Neural cell (in vitro differentiated cells): ENCODE data around the gene TMEM164. TPM values are rescaled to one million over a fixed set of nuclear protein-coding genes. Genes with fewer than 3 reads are reported as not detected.

Experiments
- H2AFZ ChIP-seq: fragments of 200-600, 300-800 bp; sonication (generic), shearing (Covaris generic); 2 replicates; pipeline ENCODE4 v1.6.0; 2014; ENCODE audit warnings: low read depth, mild to moderate bottlenecking, antibody characterized with exemption, low read length, moderate library complexity
- H3F3A ChIP-seq: fragments of 200-600 bp; shearing (Covaris generic); 2 replicates; pipeline ENCODE4 v1.6.1; 2016; ENCODE audit warnings: mild to moderate bottlenecking, moderate library complexity, mixed read lengths, antibody characterized with exemption, low read length; ENCODE audit not compliant: insufficient read depth, poor library complexity, severe bottlenecking
- H3K27ac ChIP-seq: fragments of 200-600, 300-800 bp; sonication (generic), shearing (Covaris generic); 2 replicates; pipeline ENCODE4 v1.5.1; 2014; ENCODE audit warnings: mild to moderate bottlenecking, low read length, moderate library complexity
- H3K27me3 ChIP-seq: fragments of 300-800, 200-600 bp; sonication (generic), shearing (Covaris generic); 2 replicates; pipeline ENCODE4 v1.6.0; 2014; ENCODE audit warnings: mild to moderate bottlenecking, low read depth, low read length, moderate library complexity; ENCODE audit not compliant: insufficient read depth
- H3K36me3 ChIP-seq: fragments of 300-800, 200-600 bp; sonication (generic), shearing (Covaris generic); 2 replicates; pipeline ENCODE4 v1.5.1; 2014; ENCODE audit warnings: mild to moderate bottlenecking, antibody characterized with exemption, low read length, moderate library complexity; ENCODE audit not compliant: insufficient read depth
- H3K4me2 ChIP-seq: fragments of 300-800, 200-600 bp; sonication (generic), shearing (Covaris generic); 2 replicates; pipeline ENCODE4 v1.6.0; 2014; ENCODE audit warnings: mild to moderate bottlenecking, low read length
- H3K4me3 ChIP-seq: fragments of 300-800, 200-600 bp; sonication (generic), shearing (Covaris generic); 2 replicates; pipeline ENCODE4 v1.5.1; 2014; ENCODE audit warnings: mild to moderate bottlenecking, low read length, moderate library complexity
- H3K79me2 ChIP-seq: fragments of 200-600 bp; shearing (Covaris generic); replicated peaks from 2 replicates; pipeline ENCODE4 v1.6.0; 2014; ENCODE audit warnings: mild to moderate bottlenecking, low read length, moderate library complexity; ENCODE audit not compliant: insufficient read depth
- H3K9ac ChIP-seq: fragments of 300-800, 200-600 bp; sonication (generic), shearing (Covaris generic); 2 replicates; pipeline ENCODE4 v1.6.1; 2016; ENCODE audit warnings: mild to moderate bottlenecking, low read length, mixed read lengths
- H3K9me2 ChIP-seq: fragments of 200-600 bp; shearing (Covaris generic); 2 replicates; pipeline ENCODE4 v1.6.1; 2016; ENCODE audit warnings: mild to moderate bottlenecking, low read length, mixed read lengths; ENCODE audit not compliant: insufficient read depth
- H3K9me3 ChIP-seq: fragments of 200-600, 300-800 bp; sonication (generic), shearing (Covaris generic); 2 replicates; pipeline ENCODE4 v1.6.1; 2016; ENCODE audit warnings: mild to moderate bottlenecking, mixed run types, low read length, moderate library complexity, mixed read lengths
- H4K20me1 ChIP-seq: fragments of 200-600 bp; shearing (Covaris generic); 2 replicates; pipeline ENCODE4 v1.6.1; 2016; ENCODE audit warnings: mild to moderate bottlenecking, mixed run types; ENCODE audit not compliant: insufficient read depth
- EP300 ChIP-seq: fragments of 450-650 bp; conservative IDR thresholded peaks from 2 replicates; pipeline ENCODE4 v1.6.1; 2014; ENCODE audit warnings: antibody characterized with exemption, mild to moderate bottlenecking, moderate library complexity; ENCODE audit not compliant: poor library complexity, severe bottlenecking
- EZH2 ChIP-seq: fragments of 200-600, 300-800 bp; shearing (Covaris generic), sonication (generic); IDR thresholded peaks from 2 replicates; pipeline ENCODE4 v1.6.1; 2014; ENCODE audit warnings: antibody characterized with exemption, low read length, borderline replicate concordance, mild to moderate bottlenecking; ENCODE audit not compliant: insufficient read depth, poor library complexity, severe bottlenecking
- MXI1 ChIP-seq: fragments of 450-650 bp; conservative IDR thresholded peaks from 2 replicates; pipeline ENCODE4 v1.6.1; 2014; ENCODE audit warnings: antibody characterized with exemption, mild to moderate bottlenecking; ENCODE audit not compliant: poor library complexity, severe bottlenecking
- POLR2AphosphoS5 ChIP-seq: IDR thresholded peaks from 2 replicates; pipeline ENCODE4 v1.6.1; 2012
- RAD21 ChIP-seq: fragments of 450-650 bp; conservative IDR thresholded peaks from 2 replicates; pipeline ENCODE4 v1.6.1; 2014; ENCODE audit warnings: antibody characterized with exemption, mild to moderate bottlenecking, moderate library complexity
- SMC3 ChIP-seq: fragments of 450-650 bp; conservative IDR thresholded peaks from 2 replicates; pipeline ENCODE4 v1.6.1; 2014; ENCODE audit warnings: antibody characterized with exemption, mild to moderate bottlenecking, moderate library complexity; ENCODE audit not compliant: poor library complexity
- TAF1 ChIP-seq: IDR thresholded peaks from 2 replicates; pipeline ENCODE4 v1.6.1; 2012; ENCODE audit warnings: low read depth
- polyA plus RNA-seq: library from polyadenylated mRNA; depleted of rRNA; stranded (reverse); fragments of >200 nt; gene quantifications from 2 replicates; pipeline ENCODE4 v1.2.3, GENCODE V29; 2014
- TF ChIP-seq, protein P1 (sequence below): fragments of 450-650 bp; IDR thresholded peaks from 2 replicates; pipeline ENCODE4 v1.5.1; 2014; ENCODE audit warnings: antibody characterized with exemption, mild to moderate bottlenecking, moderate library complexity; ENCODE audit not compliant: poor library complexity, severe bottlenecking
- TF ChIP-seq, protein P2 (sequence below): IDR thresholded peaks from 2 replicates; pipeline ENCODE4 v1.6.1; 2012; ENCODE audit warnings: borderline replicate concordance

Gene TMEM164
- polyA plus RNA-seq, 1 donor from 2014 or later, result 52.8 TPM

DNA sequence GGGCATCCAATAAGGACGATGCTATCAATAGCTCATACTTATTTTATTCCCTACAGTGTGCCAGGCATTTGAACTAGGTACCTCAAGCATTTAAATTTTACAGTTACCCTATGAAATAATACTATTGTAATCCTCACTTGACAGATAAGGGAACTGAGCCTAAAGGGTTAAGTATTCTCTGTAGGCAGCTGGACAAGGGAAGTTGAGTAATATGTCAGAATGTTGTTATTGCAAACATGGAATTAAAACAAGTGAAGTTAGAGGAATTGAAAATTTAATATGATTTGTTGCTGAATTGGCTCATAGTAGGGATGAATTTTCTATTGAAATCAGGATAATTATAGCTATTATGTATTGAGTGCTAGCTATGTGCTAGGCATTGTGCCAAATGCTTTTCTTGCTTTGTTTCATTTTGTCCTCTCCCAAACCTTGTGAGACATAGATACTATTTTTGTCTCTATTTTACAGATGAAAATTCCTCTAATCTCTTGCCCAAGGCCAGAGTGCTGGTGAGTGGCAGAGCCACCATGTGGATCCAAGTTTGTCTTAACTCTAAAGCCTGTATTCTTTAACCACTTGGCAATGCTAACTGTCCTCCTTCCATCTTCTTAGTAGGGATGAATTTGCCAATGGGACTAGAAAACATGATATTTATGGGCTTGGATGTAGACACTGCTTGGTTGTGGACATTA lies 58.1 kb downstream of the TMEM164 start:
- H3F3A ChIP-seq, result no peaks in the 10 kb centered on the region
- H3K9ac ChIP-seq, result no peak overlapping the region
- H2AFZ ChIP-seq, result no peak overlapping the region

DNA sequence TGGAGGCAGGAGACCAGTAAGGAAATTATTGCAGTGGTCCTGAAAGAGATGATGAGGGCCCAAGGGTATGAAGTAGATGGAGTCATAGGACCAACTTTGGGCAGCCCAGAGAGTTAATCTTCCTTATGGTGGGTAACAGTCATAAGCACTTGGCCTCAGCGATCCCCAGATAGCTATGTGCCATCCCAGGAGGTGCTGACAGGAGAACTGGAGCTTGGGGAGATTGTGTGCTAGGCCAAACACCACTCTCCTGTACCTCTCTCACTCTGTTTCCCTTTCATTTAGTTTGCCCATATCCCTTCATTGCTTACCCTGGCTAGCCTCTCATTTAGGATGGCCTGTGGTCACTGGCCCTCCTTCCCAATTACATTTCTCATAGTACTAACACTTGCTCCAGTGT lies 60.0 kb downstream of the TMEM164 start:
- Histone ChIP-seq H4K20me1 (no peaks in the 10 kb centered on the region), H3K4me3 (no peak overlapping the region), H3K27me3 (no peaks in the 10 kb centered on the region), H2AFZ (no peak overlapping the region), H3K4me2 (no peak overlapping the region), H3K9me2 (no peaks in the 10 kb centered on the region), H3K9me3 (no peaks in the 10 kb centered on the region), H3K79me2 (no peaks in the 10 kb centered on the region), H3K36me3 (no peaks in the 10 kb centered on the region), H3K9ac (no peak overlapping the region), H3K27ac (no peak overlapping the region), H3F3A (no peaks in the 10 kb centered on the region)
- TF ChIP-seq MXI1, result no peak
- TF ChIP-seq, protein P1, sequence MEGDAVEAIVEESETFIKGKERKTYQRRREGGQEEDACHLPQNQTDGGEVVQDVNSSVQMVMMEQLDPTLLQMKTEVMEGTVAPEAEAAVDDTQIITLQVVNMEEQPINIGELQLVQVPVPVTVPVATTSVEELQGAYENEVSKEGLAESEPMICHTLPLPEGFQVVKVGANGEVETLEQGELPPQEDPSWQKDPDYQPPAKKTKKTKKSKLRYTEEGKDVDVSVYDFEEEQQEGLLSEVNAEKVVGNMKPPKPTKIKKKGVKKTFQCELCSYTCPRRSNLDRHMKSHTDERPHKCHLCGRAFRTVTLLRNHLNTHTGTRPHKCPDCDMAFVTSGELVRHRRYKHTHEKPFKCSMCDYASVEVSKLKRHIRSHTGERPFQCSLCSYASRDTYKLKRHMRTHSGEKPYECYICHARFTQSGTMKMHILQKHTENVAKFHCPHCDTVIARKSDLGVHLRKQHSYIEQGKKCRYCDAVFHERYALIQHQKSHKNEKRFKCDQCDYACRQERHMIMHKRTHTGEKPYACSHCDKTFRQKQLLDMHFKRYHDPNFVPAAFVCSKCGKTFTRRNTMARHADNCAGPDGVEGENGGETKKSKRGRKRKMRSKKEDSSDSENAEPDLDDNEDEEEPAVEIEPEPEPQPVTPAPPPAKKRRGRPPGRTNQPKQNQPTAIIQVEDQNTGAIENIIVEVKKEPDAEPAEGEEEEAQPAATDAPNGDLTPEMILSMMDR, result no peak
- no peak for TF ChIP-seq TAF1
- TF ChIP-seq EZH2, result no peak
- TF ChIP-seq POLR2AphosphoS5, result no peak
- no peak for TF ChIP-seq RAD21
- no peak for TF ChIP-seq SMC3
- TF ChIP-seq, protein P2, sequence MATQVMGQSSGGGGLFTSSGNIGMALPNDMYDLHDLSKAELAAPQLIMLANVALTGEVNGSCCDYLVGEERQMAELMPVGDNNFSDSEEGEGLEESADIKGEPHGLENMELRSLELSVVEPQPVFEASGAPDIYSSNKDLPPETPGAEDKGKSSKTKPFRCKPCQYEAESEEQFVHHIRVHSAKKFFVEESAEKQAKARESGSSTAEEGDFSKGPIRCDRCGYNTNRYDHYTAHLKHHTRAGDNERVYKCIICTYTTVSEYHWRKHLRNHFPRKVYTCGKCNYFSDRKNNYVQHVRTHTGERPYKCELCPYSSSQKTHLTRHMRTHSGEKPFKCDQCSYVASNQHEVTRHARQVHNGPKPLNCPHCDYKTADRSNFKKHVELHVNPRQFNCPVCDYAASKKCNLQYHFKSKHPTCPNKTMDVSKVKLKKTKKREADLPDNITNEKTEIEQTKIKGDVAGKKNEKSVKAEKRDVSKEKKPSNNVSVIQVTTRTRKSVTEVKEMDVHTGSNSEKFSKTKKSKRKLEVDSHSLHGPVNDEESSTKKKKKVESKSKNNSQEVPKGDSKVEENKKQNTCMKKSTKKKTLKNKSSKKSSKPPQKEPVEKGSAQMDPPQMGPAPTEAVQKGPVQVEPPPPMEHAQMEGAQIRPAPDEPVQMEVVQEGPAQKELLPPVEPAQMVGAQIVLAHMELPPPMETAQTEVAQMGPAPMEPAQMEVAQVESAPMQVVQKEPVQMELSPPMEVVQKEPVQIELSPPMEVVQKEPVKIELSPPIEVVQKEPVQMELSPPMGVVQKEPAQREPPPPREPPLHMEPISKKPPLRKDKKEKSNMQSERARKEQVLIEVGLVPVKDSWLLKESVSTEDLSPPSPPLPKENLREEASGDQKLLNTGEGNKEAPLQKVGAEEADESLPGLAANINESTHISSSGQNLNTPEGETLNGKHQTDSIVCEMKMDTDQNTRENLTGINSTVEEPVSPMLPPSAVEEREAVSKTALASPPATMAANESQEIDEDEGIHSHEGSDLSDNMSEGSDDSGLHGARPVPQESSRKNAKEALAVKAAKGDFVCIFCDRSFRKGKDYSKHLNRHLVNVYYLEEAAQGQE, result no peak
- no peak for TF ChIP-seq EP300

More for the DNA sequence above, 58.1 kb downstream of the TMEM164 start:
- H3K9me3 ChIP-seq, result no peaks in the 10 kb centered on the region
- H3K79me2 ChIP-seq, result no peaks in the 10 kb centered on the region
- H3K36me3 ChIP-seq, result no peaks in the 10 kb centered on the region
- no peak overlapping the region for H3K4me2 ChIP-seq
- no peak overlapping the region for H3K27ac ChIP-seq
- H3K9me2 ChIP-seq, result no peaks in the 10 kb centered on the region
- TF ChIP-seq MXI1 (no peak), EP300 (no peak), RAD21 (no peak), TAF1 (no peak), EZH2 (no peak), POLR2AphosphoS5 (no peak), SMC3 (no peak)
- TF ChIP-seq, protein P1, result no peak
- TF ChIP-seq, protein P2, result no peak
- no peaks in the 10 kb centered on the region for H4K20me1 ChIP-seq
- H3K27me3 ChIP-seq, result no peaks in the 10 kb centered on the region
- H3K4me3 ChIP-seq, result no peak overlapping the region
